AG04450 (cell line): ENCODE results near the gene TPM3. TPM values are rescaled to one million over a fixed set of nuclear protein-coding genes. Genes with fewer than 3 reads are reported as not detected.

ENCODE experiments used
- CTCF ChIA-PET: fragments of 300-600, 350-600 bp; formaldehyde crosslinking; extraction: SDS; loops from one replicate; lab custom pipeline; 2022; ENCODE audit warnings: antibody characterized with exemption, inconsistent platforms; lab: Charles Lee
- POLR2A ChIA-PET: fragments of 350-600 bp; formaldehyde crosslinking; extraction: SDS; loops from one replicate; lab custom pipeline; 2021; ENCODE audit warnings: antibody characterized with exemption, inconsistent platforms; lab: Yijun Ruan, JAX
- DNase-seq: peaks from one replicate; pipeline ENCODE4 v3.0.0-alpha.2; 2011; ENCODE audit warnings: low read depth, low spot score
- H3K27ac ChIP-seq: one replicate; pipeline ENCODE4 v1.5.1; 2012; ENCODE audit warnings: low read depth, low read length, control low read depth
- H3K27me3 ChIP-seq: one replicate; pipeline ENCODE4 v1.6.0; 2012; ENCODE audit warnings: low read length; ENCODE audit not compliant: control insufficient read depth, insufficient read depth
- H3K4me3 ChIP-seq: 2 replicates; pipeline ENCODE4 v1.5.1; 2011; ENCODE audit warnings: mild to moderate bottlenecking, low read depth, low read length, control low read depth
- H3K9me3 ChIP-seq: 2 replicates; pipeline ENCODE4 v1.5.1; 2012; ENCODE audit warnings: low read length; ENCODE audit not compliant: control insufficient read depth, insufficient read depth
- CTCF ChIP-seq: IDR thresholded peaks from 2 replicates; pipeline ENCODE4 v1.5.1; 2011; ENCODE audit warnings: low read depth, low read length, control low read depth, inconsistent platforms
- polyA plus RNA-seq: library from polyadenylated mRNA; depleted of rRNA; stranded (reverse); fragments of >200 nt; gene quantifications from 2 replicates; pipeline ENCODE4 v1.2.3, GENCODE V29; 2011

Gene TPM3
- polyA plus RNA-seq, 1 experiment = 565 TPM

GRCh38 chr1:154222518-154222917 lies 30.6 kb upstream of the TPM3 start:
- ChIA-PET CTCF (interaction anchor here (1.1 to 1.5 kb wide), 3 partner anchors 23 to 114 kb away, joined by 4 to 6 read pairs (median 4); no protein-coding TSS in a partner anchor), POLR2A (interaction anchor here (0.6 kb wide), 1 partner anchor 357 kb away, joined by 10 read pairs; no protein-coding TSS in a partner anchor)
- no peak for DNase-seq
- H3K4me3 ChIP-seq = peak overlapping the region; percentile 88
- no peak overlapping the region for H3K27ac ChIP-seq
- H3K9me3 ChIP-seq = no peaks in the 10 kb centered on the region; the same call in 1 of the 2 replicates
- H3K27me3 ChIP-seq = no peaks in the 10 kb centered on the region
- TF ChIP-seq CTCF = no peak

GRCh38 chr1:154221278-154222001 lies 29.5 kb upstream of the TPM3 start:
- Histone ChIP-seq H3K9me3 (no peaks in the 10 kb centered on the region; the same call in 1 of the 2 replicates), H3K4me3 (peak overlapping the region; percentile 88), H3K27me3 (no peaks in the 10 kb centered on the region), H3K27ac (peak overlapping the region; percentile 91)
- TF ChIP-seq CTCF = 0 out of 2 replicates have a peak, but pooled peaks have one; percentile 10
- CTCF ChIA-PET = interaction anchor here (0.8 kb wide), 1 partner anchor 22 kb away, joined by 3 read pairs; no protein-coding TSS in a partner anchor
- DNase-seq = peak; percentile 38
- POLR2A ChIA-PET = interaction anchor here (1.5 to 2.6 kb wide), 2 partner anchors 9 to 230 kb away, joined by 5 to 20 read pairs; partner anchors contain the start of gene RPS27

GRCh38 chr1:154220970-154221277 lies 29.0 kb upstream of the TPM3 start:
- ChIA-PET POLR2A (interaction anchor here (0.5 to 2.6 kb wide), 14 partner anchors 9 to 764 kb away, joined by 3 to 20 read pairs (median 4); partner anchors contain the start of genes JTB and RPS27), CTCF (interaction anchor here (0.8 kb wide), 1 partner anchor 21 kb away, joined by 3 read pairs; no protein-coding TSS in a partner anchor)

GRCh38 chr1:154220071-154220969 lies 28.4 kb upstream of the TPM3 start, which contains the start of gene UBAP2L:
UBAP2L (plus strand) TSS chr1:154220955; CDS start chr1:154225124, 4,169 bp downstream.
- Histone ChIP-seq H3K27ac (peak within 1 kb of the TSS; percentile 99), H3K4me3 (peak within 1 kb of the TSS; percentile 95), H3K9me3 (no peaks in the 10 kb centered on the region; the same call in 1 of the 2 replicates), H3K27me3 (no peaks in the 10 kb centered on the region)
- ChIA-PET POLR2A (interaction anchor here (0.5 to 2.6 kb wide), 18 partner anchors 10 to 765 kb away, joined by 3 to 20 read pairs (median 4); partner anchors contain the start of genes JTB and RPS27), CTCF (interaction anchor here (2.8 kb wide), 1 partner anchor 115 kb away, joined by 11 read pairs; no protein-coding TSS in a partner anchor)
- DNase-seq = peak; percentile 98
- no peak for TF ChIP-seq CTCF

More at GRCh38 chr1:154220970-154221277, 29.0 kb upstream of the TPM3 start:
- H3K9me3 ChIP-seq = no peaks in the 10 kb centered on the region; the same call in 1 of the 2 replicates
- H3K27ac ChIP-seq = peak overlapping the region; percentile 91
- no peak for TF ChIP-seq CTCF
- no peak for DNase-seq
- H3K27me3 ChIP-seq = no peaks in the 10 kb centered on the region
- peak overlapping the region; percentile 88 for H3K4me3 ChIP-seq
